GM13977 (cell line): Measurements from ENCODE around the gene DGAT2.

ENCODE experiments used
- DNase-seq: peaks from one replicate; pipeline ENCODE4 v3.0.0; 2012; ENCODE audit warnings: low spot score
- in situ Hi-C: fragments of 300-500 bp; cut with MboI; formaldehyde crosslinking; loops from one replicate; pipeline ENCODE4 v1.12.0; 2022; ENCODE audit warnings: low sequenced_read_pairs, low pct_unique_long_range_greater_than_20kb, mixed read lengths, inconsistent platforms; ENCODE audit not compliant: unreplicated experiment
- TF ChIP-seq, protein P1 (sequence below): IDR thresholded peaks from 2 replicates; pipeline ENCODE4 v1.5.1; 2012; ENCODE audit warnings: mild to moderate bottlenecking, control low read depth; ENCODE audit not compliant: insufficient read depth; ENCODE audit errors: extremely low read depth, missing control alignments

The DGAT2 gene

GRCh38 chr11:75797116-75797515, 28.5 kb downstream of the DGAT2 start:
- DNase-seq = no peak
- TF ChIP-seq, protein P1, sequence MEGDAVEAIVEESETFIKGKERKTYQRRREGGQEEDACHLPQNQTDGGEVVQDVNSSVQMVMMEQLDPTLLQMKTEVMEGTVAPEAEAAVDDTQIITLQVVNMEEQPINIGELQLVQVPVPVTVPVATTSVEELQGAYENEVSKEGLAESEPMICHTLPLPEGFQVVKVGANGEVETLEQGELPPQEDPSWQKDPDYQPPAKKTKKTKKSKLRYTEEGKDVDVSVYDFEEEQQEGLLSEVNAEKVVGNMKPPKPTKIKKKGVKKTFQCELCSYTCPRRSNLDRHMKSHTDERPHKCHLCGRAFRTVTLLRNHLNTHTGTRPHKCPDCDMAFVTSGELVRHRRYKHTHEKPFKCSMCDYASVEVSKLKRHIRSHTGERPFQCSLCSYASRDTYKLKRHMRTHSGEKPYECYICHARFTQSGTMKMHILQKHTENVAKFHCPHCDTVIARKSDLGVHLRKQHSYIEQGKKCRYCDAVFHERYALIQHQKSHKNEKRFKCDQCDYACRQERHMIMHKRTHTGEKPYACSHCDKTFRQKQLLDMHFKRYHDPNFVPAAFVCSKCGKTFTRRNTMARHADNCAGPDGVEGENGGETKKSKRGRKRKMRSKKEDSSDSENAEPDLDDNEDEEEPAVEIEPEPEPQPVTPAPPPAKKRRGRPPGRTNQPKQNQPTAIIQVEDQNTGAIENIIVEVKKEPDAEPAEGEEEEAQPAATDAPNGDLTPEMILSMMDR = no peak
- in situ Hi-C loops = no loop called here

DNA sequence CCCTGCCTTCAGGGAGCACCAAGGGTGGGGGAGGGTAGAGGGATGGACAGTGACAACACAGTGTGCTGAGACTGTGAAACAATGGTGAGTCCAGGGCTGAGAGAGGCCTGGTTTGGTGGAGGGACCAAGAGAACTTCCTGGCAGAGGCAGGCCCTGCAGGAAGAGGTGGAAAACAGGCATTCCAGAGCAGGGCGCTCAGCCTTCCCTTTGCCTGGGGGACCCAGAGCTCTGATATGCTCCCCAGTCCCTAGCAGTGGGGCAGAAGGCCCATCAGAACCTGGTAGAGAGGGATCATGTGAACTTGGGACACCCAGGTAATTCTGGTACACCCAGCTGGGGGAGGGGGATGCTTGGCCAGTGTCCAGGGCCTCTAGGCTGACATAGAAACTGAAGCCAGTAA, 29.2 kb downstream of the DGAT2 start:
- TF ChIP-seq, protein P1 = no peak
- in situ Hi-C loops = no loop called here
- no peak for DNase-seq

GRCh38 chr11:75800136-75800675, 31.6 kb downstream of the DGAT2 start:
- TF ChIP-seq, protein P1 = no peak
- in situ Hi-C loops = loop anchor here (10.0 kb wide), 1 partner anchor 65 kb away; no protein-coding TSS in a partner anchor
- no peak for DNase-seq

DNA sequence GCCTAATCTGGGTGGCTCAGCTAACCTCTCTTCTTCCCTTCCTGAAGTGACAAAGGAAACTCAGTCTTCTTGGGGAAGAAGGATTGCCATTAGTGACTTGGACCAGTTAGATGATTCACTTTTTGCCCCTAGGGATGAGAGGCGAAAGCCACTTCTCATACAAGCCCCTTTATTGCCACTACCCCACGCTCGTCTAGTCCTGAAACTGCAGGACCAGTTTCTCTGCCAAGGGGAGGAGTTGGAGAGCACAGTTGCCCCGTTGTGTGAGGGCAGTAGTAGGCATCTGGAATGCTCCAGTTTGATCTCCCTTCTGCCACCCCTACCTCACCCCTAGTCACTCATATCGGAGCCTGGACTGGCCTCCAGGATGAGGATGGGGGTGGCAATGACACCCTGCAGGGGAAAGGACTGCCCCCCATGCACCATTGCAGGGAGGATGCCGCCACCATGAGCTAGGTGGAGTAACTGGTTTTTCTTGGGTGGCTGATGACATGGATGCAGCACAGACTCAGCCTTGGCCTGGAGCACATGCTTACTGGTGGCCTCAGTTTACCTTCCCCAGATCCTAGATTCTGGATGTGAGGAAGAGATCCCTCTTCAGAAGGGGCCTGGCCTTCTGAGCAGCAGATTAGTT, 32.3 kb downstream of the DGAT2 start:
- no peak for DNase-seq
- TF ChIP-seq, protein P1 = peak; percentile 26
- in situ Hi-C loops = loop anchor here (10.0 kb wide), 1 partner anchor 64 kb away; no protein-coding TSS in a partner anchor

GRCh38 chr11:75801362-75802020, 32.9 kb downstream of the DGAT2 start:
- TF ChIP-seq, protein P1 = no peak
- no peak for DNase-seq
- in situ Hi-C loops = loop anchor here (10.0 kb wide), 1 partner anchor 63 kb away; no protein-coding TSS in a partner anchor

DNA sequence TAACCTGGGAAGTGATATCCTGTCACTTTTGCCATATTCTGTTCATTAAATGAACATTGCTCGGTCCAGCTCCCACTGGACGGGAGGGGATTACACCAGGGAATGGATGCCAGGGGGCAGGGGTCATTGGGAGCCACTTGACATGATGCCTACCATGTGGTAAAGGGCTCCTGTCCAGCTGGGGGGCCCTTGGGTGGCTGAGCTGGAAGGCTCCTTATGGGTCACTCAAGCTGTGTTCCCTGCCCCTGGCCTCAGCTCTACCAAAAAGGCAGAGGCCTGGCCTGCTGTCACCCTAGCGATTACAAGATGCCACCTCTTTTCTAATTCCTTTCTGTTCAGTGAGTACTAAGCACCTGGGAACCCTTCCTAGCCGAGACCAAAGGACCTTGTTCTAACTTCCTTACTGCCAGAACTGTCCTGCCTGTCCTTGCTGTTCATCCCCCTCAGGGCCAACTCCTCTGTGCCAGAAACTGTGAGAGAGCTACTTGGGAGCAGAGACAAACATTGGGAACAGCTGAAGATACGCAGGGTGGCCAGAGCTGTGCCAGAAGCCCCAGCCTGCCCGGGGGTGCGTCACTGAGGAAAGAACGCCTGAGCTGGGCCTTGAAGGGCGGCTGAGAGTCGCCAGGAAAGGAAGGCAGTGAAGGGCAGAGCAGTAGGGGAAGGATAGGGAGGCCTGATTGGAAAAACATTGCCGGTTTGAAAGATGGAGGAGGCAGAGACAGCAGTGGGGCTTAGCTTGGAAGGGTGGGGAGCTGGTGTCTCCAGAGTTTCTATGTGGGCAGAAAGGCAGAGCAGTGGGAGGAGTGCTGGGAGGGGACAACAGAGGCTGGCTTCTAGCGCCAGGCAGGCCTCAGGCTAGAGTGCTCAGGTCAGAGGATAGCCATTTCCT, 33.7 kb downstream of the DGAT2 start:
- in situ Hi-C loops = loop anchor here (10.0 kb wide), 1 partner anchor 63 kb away; no protein-coding TSS in a partner anchor
- TF ChIP-seq, protein P1 = no peak
- DNase-seq = no peak
